ENCODE data around the gene ANAPC15. TPM values are rescaled to one million over a fixed set of nuclear protein-coding genes. Genes with fewer than 3 reads are reported as not detected.
A peak's percentile ranks its signal among the peaks of the same experiment; 100 is the strongest.

Gene ANAPC15
- total and polyA plus RNA-seq, 7 experiments from 2014 or later: 43.0 to 113 (median 50.1) TPM

DNA sequence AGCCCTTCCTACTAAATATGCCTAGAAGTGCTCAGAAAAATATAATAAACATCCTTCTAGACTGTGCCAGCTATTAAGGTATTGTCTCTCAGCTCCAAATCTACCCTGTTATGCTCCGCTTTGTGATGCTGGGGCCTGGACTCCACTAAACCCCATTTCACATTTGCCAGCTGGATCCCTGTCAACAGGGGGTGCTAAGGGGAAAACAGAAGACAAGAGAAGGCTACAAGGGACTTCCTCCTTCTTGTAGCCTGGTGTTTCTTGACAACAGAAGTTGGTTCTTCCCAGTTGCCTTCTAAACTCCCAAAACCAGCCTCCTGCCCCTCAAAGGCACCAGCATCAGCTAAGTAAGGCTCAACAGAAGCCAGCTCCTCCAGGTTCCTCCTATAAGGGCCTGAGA lies 37.4 kb downstream of the ANAPC15 start:
- Histone ChIP-seq H3K27ac (ENCODE audit: low read depth, low read length) (peak overlapping the region; percentile 4), H3K36me3 (ENCODE audit: control insufficient read depth in 2 of 3, insufficient read depth in 3 of 3, low read length in 3 of 3) (peaks cover 0 to 6% (median 0%) of the 10 kb centered on the region in 3 experiments), H3K4me3 (ENCODE audit: low read length) (no peak overlapping the region), H3K9me3 (ENCODE audit: control insufficient read depth in 2 of 3, low read length in 3 of 3) (no peaks in the 10 kb centered on the region), H3K27me3 (ENCODE audit: control insufficient read depth in 2 of 2, insufficient read depth in 2 of 2, low read length in 2 of 2) (no peaks in the 10 kb centered on the region), H3K4me1 (ENCODE audit: control insufficient read depth in 2 of 2, insufficient read depth in 2 of 2, low read length in 2 of 2) (peaks cover 4 to 10% of the 10 kb centered on the region in 2 donors)
- H3K36me3 Mint-ChIP-seq: peaks cover 0 to 10% (median 4%) of the 10 kb centered on the region in 5 donors
- ChIA-PET CTCF (interaction anchor here (1.1 to 5.3 kb wide), 4 partner anchors 16 to 50 kb away, joined by 3 to 22 read pairs (median 6); no protein-coding TSS in a partner anchor), POLR2A (interaction anchor here (0.5 to 2.1 kb wide), 5 partner anchors 9 to 1514 kb away, joined by 3 to 7 read pairs (median 6); partner anchors contain the start of gene ANAPC15)
- peak overlapping the region in 1 of 10 donors; percentile 57 for H3K4me3 Mint-ChIP-seq
- H3K27ac Mint-ChIP-seq: peak overlapping the region in 5 of 9 donors; percentile 8 to 79 (median 32)
- H3K27me3 Mint-ChIP-seq: no peaks in the 10 kb centered on the region
- peaks cover 23 to 69% (median 46%) of the 10 kb centered on the region in 7 donors for H3K4me1 Mint-ChIP-seq
- no peaks in the 10 kb centered on the region for H3K9me3 Mint-ChIP-seq
- peak; percentile 36 for ATAC-seq
- intact Hi-C loops (cut with micrococcal nuclease): no loop called here
- no peak for DNase-seq

DNA sequence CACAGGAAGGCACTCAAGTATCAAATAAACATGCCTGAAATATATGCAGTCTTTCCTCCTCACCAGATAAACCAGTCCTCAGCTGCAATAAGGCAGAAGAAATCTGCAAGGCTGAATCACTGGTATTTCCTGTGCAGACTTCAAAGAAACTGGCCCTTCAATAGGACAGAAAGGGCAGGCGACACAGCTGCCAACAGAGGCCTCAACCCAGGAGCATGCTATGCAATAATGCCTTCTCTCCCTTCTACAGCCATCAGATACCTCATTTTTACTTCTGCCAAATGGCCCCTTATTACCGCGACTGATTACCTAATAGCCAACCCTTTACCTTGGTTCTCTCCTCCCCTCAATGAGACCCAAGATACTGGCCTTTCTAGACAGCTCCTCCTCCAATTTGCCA lies 40.1 kb downstream of the ANAPC15 start:
- Mint-ChIP-seq H3K4me1 (peaks cover 24 to 68% (median 42%) of the 10 kb centered on the region in 7 donors), H3K9me3 (no peaks in the 10 kb centered on the region), H3K36me3 (peaks cover 0 to 22% (median 9%) of the 10 kb centered on the region in 5 donors), H3K27ac (peak overlapping the region in 2 of 9 donors; percentile 39 to 57), H3K4me3 (no peak overlapping the region), H3K27me3 (no peaks in the 10 kb centered on the region)
- ChIA-PET CTCF (interaction anchor here (0.9 to 5.3 kb wide), 3 partner anchors 16 to 47 kb away, joined by 3 to 22 read pairs (median 5); no protein-coding TSS in a partner anchor), POLR2A (interaction anchor here (0.6 to 2.3 kb wide), 4 partner anchors 13 to 47 kb away, joined by 3 to 9 read pairs (median 4); no protein-coding TSS in a partner anchor)
- Histone ChIP-seq H3K27ac (ENCODE audit: low read depth, low read length) (no peak overlapping the region), H3K27me3 (ENCODE audit: control insufficient read depth in 2 of 2, insufficient read depth in 2 of 2, low read length in 2 of 2) (no peaks in the 10 kb centered on the region), H3K4me1 (ENCODE audit: control insufficient read depth in 2 of 2, insufficient read depth in 2 of 2, low read length in 2 of 2) (peaks cover 0 to 4% of the 10 kb centered on the region in 2 donors), H3K36me3 (ENCODE audit: control insufficient read depth in 2 of 3, insufficient read depth in 3 of 3, low read length in 3 of 3) (peaks cover 0 to 6% (median 0%) of the 10 kb centered on the region in 3 experiments), H3K9me3 (ENCODE audit: control insufficient read depth in 2 of 3, low read length in 3 of 3) (no peaks in the 10 kb centered on the region), H3K4me3 (ENCODE audit: low read length) (no peak overlapping the region)
- ATAC-seq (no peak), DNase-seq (no peak)
- intact Hi-C loops (cut with micrococcal nuclease): no loop called here

DNA sequence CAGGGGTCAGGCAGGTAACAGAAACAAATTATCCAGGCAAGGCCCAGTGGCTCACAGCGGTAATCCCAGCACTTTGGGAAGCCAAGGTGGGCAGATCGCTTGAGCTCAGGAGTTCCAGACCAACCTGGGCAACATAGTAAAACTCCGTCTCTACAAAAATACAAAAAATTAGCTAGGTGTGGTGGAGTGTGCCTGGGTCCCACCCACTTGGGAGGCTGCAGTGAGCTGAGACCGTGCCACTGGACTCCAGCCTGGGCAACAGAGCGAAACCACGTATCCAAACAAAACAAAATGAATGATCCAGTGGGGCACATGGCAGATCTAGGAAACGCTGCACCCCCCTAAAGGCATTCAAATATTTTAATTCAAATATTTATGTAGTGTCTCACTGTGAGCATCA lies 42.0 kb downstream of the ANAPC15 start:
- Histone ChIP-seq H3K27me3 (ENCODE audit: control insufficient read depth in 2 of 2, insufficient read depth in 2 of 2, low read length in 2 of 2) (no peaks in the 10 kb centered on the region), H3K4me1 (ENCODE audit: control insufficient read depth in 2 of 2, insufficient read depth in 2 of 2, low read length in 2 of 2) (peaks cover 0 to 4% of the 10 kb centered on the region in 2 donors), H3K36me3 (ENCODE audit: control insufficient read depth in 2 of 3, insufficient read depth in 3 of 3, low read length in 3 of 3) (no peaks in the 10 kb centered on the region), H3K27ac (ENCODE audit: low read depth, low read length) (no peak overlapping the region), H3K9me3 (ENCODE audit: control insufficient read depth in 2 of 3, low read length in 3 of 3) (no peaks in the 10 kb centered on the region), H3K4me3 (ENCODE audit: low read length) (no peak overlapping the region)
- Mint-ChIP-seq H3K27me3 (no peaks in the 10 kb centered on the region), H3K36me3 (peaks cover 0 to 26% (median 12%) of the 10 kb centered on the region in 5 donors), H3K4me1 (peaks cover 20 to 66% (median 35%) of the 10 kb centered on the region in 7 donors), H3K27ac (peak overlapping the region in 3 of 9 donors; percentile 29 to 45 (median 42)), H3K9me3 (no peaks in the 10 kb centered on the region), H3K4me3 (no peak overlapping the region)
- intact Hi-C loops (cut with micrococcal nuclease): no loop called here
- CTCF ChIA-PET: no interaction called here
- DNase-seq (no peak), ATAC-seq (no peak)
- POLR2A ChIA-PET: interaction anchor here (2.3 kb wide), 1 partner anchor 30 kb away, joined by 9 read pairs; no protein-coding TSS in a partner anchor

DNA sequence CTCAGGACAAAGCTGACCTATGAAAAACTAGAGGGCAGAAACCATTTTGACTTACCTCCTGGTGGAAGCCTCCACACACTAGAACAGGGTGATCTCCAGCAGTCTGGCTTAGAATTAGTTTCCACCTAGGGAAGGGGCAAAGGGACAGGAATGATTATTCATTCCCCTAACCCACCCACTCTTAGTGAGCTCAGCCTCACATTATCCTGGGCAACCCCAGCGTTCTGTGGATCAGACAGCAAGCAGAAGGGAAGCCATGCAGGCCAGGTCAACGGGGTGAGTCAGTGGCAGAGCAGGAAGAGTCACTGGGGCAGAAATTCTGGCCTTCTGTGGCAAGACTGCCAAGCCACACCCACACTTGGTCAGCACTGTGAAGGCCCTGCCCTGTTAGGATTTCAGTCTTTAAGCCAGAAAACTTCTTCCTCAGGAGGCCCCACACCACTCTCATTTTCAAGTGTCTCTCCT lies 42.7 kb downstream of the ANAPC15 start:
- Histone ChIP-seq H3K27me3 (ENCODE audit: control insufficient read depth in 2 of 2, insufficient read depth in 2 of 2, low read length in 2 of 2) (no peaks in the 10 kb centered on the region), H3K4me3 (ENCODE audit: low read length) (no peak overlapping the region), H3K4me1 (ENCODE audit: control insufficient read depth in 2 of 2, insufficient read depth in 2 of 2, low read length in 2 of 2) (peaks cover 0 to 4% of the 10 kb centered on the region in 2 donors), H3K9me3 (ENCODE audit: control insufficient read depth in 2 of 3, low read length in 3 of 3) (no peaks in the 10 kb centered on the region), H3K27ac (ENCODE audit: low read depth, low read length) (no peak overlapping the region), H3K36me3 (ENCODE audit: control insufficient read depth in 2 of 3, insufficient read depth in 3 of 3, low read length in 3 of 3) (no peaks in the 10 kb centered on the region)
- intact Hi-C loops (cut with micrococcal nuclease): no loop called here
- Mint-ChIP-seq H3K27me3 (no peaks in the 10 kb centered on the region), H3K27ac (peak overlapping the region in 6 of 9 donors; percentile 10 to 54 (median 28)), H3K9me3 (no peaks in the 10 kb centered on the region), H3K36me3 (peaks cover 0 to 25% (median 11%) of the 10 kb centered on the region in 5 donors), H3K4me1 (peaks cover 15 to 61% (median 31%) of the 10 kb centered on the region in 7 donors), H3K4me3 (peak overlapping the region in 1 of 10 donors; percentile 55)
- ATAC-seq (peak; percentile 97), DNase-seq (no peak)
- CTCF ChIA-PET: no interaction called here
- POLR2A ChIA-PET: no interaction called here

DNA sequence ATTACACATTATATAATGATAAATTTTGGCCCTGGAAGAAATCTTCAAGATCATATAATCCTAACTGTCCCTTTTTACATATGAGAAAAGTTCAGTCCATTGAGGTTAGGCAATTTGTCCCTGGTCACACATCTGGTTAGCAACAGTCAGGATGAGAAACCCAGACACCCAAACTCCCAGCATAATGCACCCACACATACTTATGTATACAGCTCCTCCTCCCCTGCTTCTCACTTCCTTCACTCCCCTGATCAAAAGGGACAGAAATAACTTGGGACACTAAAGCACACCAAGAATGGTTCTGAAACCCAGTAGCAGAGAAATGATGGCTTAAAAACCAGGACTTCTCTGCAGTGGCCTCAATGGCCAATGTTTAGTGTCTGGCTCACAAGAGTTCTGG lies 43.3 kb downstream of the ANAPC15 start:
- peaks cover 0 to 25% (median 11%) of the 10 kb centered on the region in 5 donors for H3K36me3 Mint-ChIP-seq
- Histone ChIP-seq H3K9me3 (ENCODE audit: control insufficient read depth in 2 of 3, low read length in 3 of 3) (no peaks in the 10 kb centered on the region), H3K27ac (ENCODE audit: low read depth, low read length) (no peak overlapping the region), H3K4me1 (ENCODE audit: control insufficient read depth in 2 of 2, insufficient read depth in 2 of 2, low read length in 2 of 2) (peaks cover 0 to 4% of the 10 kb centered on the region in 2 donors), H3K36me3 (ENCODE audit: control insufficient read depth in 2 of 3, insufficient read depth in 3 of 3, low read length in 3 of 3) (no peaks in the 10 kb centered on the region), H3K27me3 (ENCODE audit: control insufficient read depth in 2 of 2, insufficient read depth in 2 of 2, low read length in 2 of 2) (no peaks in the 10 kb centered on the region), H3K4me3 (ENCODE audit: low read length) (no peak overlapping the region)
- ChIA-PET CTCF (interaction anchor here (0.8 to 1.2 kb wide), 3 partner anchors 13 to 92 kb away, joined by 3 to 4 read pairs (median 3); no protein-coding TSS in a partner anchor), POLR2A (interaction anchor here (0.6 kb wide), 1 partner anchor 53 kb away, joined by 3 read pairs; no protein-coding TSS in a partner anchor)
- DNase-seq (no peak), ATAC-seq (no peak)
- no peaks in the 10 kb centered on the region for H3K27me3 Mint-ChIP-seq
- H3K4me1 Mint-ChIP-seq: peaks cover 15 to 58% (median 31%) of the 10 kb centered on the region in 7 donors
- H3K4me3 Mint-ChIP-seq: peak overlapping the region in 1 of 10 donors; percentile 55
- intact Hi-C loops (cut with micrococcal nuclease): no loop called here
- H3K27ac Mint-ChIP-seq: peak overlapping the region in 5 of 9 donors; percentile 15 to 54 (median 26)
- H3K9me3 Mint-ChIP-seq: no peaks in the 10 kb centered on the region

DNA sequence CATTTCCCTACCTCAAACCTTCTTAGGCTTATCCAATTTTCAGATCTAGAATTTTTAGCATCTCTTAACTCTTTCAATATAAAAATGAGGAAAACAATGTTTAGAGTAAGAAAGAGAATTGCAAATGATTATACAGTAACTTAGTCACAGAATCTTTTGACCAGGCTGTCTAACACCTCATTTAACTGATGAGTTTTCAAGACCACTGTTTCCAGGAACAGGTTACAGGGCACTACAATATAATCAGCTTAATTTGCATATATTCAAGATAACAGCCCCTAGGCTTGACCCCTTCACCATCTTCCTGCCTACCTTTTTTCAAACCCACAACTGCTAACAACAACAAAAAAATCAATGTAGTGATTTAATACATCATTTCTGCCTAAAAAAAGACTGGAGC lies 44.8 kb downstream of the ANAPC15 start:
- ATAC-seq (no peak), DNase-seq (no peak)
- Mint-ChIP-seq H3K4me3 (no peak overlapping the region), H3K9me3 (no peaks in the 10 kb centered on the region), H3K27ac (no peak overlapping the region), H3K36me3 (peaks cover 0 to 19% (median 11%) of the 10 kb centered on the region in 5 donors), H3K4me1 (peaks cover 15 to 50% (median 30%) of the 10 kb centered on the region in 7 donors), H3K27me3 (no peaks in the 10 kb centered on the region)
- Histone ChIP-seq H3K4me3 (ENCODE audit: low read length) (no peak overlapping the region), H3K27ac (ENCODE audit: low read depth, low read length) (no peak overlapping the region), H3K36me3 (ENCODE audit: control insufficient read depth in 2 of 3, insufficient read depth in 3 of 3, low read length in 3 of 3) (no peaks in the 10 kb centered on the region), H3K9me3 (ENCODE audit: control insufficient read depth in 2 of 3, low read length in 3 of 3) (no peaks in the 10 kb centered on the region), H3K27me3 (ENCODE audit: control insufficient read depth in 2 of 2, insufficient read depth in 2 of 2, low read length in 2 of 2) (no peaks in the 10 kb centered on the region), H3K4me1 (ENCODE audit: control insufficient read depth in 2 of 2, insufficient read depth in 2 of 2, low read length in 2 of 2) (peaks cover 0 to 4% of the 10 kb centered on the region in 2 donors)
- ChIA-PET POLR2A (interaction anchor here (0.5 to 1.2 kb wide), 3 partner anchors 25 to 299 kb away, joined by 3 read pairs; no protein-coding TSS in a partner anchor), CTCF (no interaction called here)
- intact Hi-C loops (cut with micrococcal nuclease): no loop called here
